Stimulated activated CD8-positive, alpha-beta memory T cell treated with anti-CD3 and anti-CD28 coated beads, Interleukin-2, amount 100 ng/mL, for 1 hour (primary cell): Measurements from ENCODE around the gene SLC35E2B.
"Not testable (repeated sequence)": the region's sequence is repeated elsewhere in the genome, so short reads cannot be mapped to it uniquely, and the experiment has no call there.

Source experiments
- DNase-seq, 2 donors: peaks; one replicate each; pipeline ENCODE4 v3.0.0-alpha.2; 2020; ENCODE audit warnings: low read depth in 2 of 2

The SLC35E2B gene

GRCh38 chr1:1703796-1704195 is 11.2 kb upstream of the SLC35E2B start:
- DNase-seq, result no peak

DNA sequence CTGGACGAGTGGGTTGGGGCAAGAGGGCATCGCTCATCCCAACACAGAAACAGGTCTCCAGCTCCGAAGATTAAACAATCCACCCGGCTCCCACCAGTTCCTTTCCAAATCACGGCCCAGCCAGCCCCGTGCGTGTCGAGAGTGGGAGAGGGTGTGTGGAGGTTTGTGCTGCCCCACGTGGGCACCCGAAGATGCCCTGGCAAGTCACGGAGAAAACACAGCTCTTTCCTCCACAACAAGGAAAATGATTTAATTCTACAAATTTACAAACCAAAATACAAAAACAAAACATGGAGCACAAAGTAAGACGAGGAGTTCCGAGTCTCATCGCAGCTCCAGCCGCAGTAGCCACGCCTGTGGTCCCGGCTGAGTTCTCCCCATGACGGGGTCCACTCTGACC is 9.9 kb upstream of the SLC35E2B start:
- not testable (repeated sequence) for DNase-seq

DNA sequence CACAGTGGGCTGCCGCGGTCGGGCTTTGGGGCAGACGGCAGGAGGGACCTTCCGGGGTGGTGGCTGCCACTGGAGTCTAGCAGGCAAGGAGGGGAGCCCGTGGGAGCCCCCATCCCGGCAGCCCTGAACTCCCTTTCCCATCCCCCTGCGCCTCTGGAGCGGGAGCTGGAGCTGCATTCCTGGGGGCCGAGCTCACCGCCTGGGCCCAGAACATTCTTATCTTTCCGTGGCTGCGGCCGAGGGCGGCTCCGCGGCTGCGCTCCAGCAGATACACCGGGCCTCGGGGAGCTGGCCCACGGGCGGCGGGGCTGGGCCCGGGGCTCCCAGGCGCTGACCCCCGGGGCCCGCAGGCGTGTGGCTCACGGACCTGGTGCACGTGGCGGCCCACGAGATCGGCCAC is 8.0 kb upstream of the SLC35E2B start:
- not testable (repeated sequence) for DNase-seq

DNA sequence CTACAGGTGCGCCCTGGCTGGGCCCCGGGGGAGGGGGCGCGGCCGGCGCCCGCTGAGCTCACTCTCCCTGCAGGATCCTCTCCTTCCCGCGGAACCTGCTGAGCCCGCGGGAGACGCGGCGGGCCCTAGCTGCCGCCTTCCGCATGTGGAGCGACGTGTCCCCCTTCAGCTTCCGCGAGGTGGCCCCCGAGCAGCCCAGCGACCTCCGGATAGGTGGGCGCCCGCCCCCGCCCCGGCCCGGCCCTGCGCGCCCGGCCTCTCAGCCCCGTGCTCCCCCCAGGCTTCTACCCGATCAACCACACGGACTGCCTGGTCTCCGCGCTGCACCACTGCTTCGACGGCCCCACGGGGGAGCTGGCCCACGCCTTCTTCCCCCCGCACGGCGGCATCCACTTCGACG is 7.5 kb upstream of the SLC35E2B start:
- DNase-seq, result not testable (repeated sequence)

DNA sequence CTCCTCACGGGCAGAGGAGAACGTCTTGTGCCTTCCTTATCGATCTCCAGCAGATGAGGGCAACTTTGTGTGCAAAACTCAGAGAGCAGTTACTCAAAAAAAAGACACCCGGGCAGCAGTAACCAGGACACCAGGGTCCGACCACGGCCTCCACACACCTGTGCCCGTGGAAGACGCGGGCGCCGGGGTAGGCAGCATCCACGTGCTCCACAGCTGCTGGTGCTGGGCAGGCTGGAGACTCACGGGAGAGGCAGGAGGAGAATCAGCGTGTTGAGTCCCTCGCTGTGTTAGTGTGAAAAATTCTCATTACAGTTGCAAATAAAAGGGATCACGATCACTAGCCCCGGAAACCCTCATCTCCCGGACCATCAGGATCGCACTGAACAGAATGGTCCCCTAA is 6.5 kb upstream of the SLC35E2B start:
- DNase-seq, result not testable (repeated sequence)

- DNase-seq, result not testable (repeated sequence)
Observed at GRCh38 chr1:1697358-1698183, 5.0 kb upstream of the SLC35E2B start.

GRCh38 chr1:1696431-1697357 is 4.1 kb upstream of the SLC35E2B start:
- not testable (repeated sequence) for DNase-seq

GRCh38 chr1:1692324-1692713 is 276 bp downstream of the SLC35E2B start:
- peak; percentile 60 to 70 for DNase-seq

DNA sequence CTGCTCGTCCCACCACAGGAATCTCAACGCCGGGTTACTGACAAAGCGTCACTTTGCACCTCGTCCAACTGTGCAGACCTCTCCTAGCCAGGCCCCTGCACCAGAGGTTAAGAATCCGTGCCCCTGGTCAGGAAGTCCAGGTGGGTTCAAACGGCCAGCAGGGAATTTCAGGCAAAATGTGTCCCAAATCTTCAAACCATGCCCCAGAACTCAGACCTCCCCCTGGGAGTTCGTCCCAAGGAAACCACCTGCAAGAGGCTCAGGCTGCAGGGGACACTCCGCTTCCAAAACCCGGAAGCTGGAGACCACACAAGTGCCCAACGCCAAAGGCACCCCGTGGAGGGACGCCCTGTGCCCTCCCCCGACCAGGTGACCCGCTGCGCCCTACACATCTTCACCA is 1.2 kb downstream of the SLC35E2B start:
- not testable (repeated sequence) for DNase-seq

GRCh38 chr1:1689526-1689925 is 3.1 kb downstream of the SLC35E2B start:
- not testable (repeated sequence) for DNase-seq

- no peak for DNase-seq
Observed at GRCh38 chr1:1687846-1688245, 4.7 kb downstream of the SLC35E2B start.

DNA sequence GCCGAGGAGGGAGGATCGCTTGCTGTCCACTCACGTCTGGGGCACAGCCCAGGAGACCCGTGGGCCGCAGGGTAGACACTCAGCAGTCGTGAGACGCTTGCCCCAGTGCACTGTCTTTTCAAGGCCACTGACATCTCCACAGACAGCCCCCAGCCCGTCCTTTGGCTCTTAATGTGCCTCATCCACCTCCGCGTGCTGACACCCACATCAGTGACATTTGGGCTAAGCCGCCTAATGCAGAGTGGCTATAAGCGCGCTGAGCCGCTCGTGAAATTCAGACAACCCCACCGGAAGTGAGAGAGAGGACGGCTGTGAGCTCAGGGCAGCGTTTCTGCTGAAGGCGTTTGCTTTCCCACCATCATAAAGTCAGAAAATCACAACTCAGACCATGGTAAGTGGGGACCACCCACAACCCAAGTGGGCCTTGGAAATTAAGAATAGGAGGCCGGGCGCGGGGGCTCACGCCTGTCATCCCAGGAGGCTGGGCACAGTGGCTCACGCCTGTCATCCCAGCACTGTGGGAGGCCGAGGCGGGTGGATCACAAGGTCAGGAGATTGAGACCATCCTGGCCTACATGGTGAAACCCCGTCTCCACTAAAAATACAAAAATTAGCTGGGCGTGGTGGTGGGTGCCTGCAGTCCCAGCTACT is 8.4 kb downstream of the SLC35E2B start:
- no peak for DNase-seq

DNA sequence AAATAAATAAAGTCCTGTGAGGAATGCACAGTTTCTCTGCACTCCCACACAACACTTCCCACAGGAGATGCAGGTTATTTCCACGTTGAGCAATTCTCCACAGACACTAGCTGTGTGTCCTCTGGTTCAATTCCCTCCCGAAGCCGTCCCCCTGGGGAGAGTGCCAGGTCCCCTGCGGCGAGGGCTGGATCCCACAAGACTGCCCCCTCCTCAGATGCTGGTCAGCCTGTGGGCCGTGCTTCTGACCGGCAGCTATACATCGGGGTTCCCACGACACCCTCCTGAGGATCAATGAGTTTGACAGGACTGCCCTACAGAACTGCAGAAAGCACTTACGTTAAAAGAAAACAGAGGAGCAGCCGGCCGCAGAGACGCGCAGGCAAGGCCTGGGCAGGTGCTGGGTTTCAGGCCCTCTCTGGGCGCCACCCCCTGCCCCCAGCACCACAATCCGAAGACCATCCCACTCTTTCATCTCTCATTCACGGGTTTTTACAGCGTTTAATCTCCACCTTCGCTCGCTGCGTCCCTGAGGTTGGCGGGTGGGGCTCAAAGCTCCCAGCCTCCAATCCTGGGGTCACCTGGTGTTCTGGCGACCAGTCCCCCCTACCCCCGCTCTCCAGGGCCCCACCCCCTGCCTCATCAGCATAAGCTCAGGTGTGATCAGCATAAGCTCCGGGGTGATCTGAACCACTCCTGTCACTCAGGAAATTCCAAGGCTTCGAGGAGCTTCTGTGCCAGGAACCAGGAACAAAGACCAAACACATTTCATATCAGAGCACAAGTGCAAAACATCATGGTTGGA is 9.3 kb downstream of the SLC35E2B start:
- DNase-seq, result no peak

DNA sequence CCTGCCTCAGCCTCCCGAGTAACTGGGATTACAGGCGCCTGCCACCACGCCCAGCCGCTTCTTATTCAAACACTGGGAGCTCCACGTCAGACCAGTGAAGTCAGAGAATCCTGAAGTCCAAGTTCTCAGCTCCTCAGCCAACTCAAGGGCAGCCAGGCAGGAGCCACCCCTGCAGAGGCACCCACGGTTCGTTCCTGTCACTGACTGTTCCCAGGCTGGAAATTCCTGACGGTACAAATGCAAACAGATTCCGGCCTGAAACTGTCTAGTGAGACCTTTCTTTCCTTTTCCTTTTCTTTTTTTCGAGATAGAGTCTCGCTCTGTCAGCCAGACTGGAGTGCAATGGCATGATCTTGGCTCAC is 11.7 kb downstream of the SLC35E2B start:
- no peak for DNase-seq

DNA sequence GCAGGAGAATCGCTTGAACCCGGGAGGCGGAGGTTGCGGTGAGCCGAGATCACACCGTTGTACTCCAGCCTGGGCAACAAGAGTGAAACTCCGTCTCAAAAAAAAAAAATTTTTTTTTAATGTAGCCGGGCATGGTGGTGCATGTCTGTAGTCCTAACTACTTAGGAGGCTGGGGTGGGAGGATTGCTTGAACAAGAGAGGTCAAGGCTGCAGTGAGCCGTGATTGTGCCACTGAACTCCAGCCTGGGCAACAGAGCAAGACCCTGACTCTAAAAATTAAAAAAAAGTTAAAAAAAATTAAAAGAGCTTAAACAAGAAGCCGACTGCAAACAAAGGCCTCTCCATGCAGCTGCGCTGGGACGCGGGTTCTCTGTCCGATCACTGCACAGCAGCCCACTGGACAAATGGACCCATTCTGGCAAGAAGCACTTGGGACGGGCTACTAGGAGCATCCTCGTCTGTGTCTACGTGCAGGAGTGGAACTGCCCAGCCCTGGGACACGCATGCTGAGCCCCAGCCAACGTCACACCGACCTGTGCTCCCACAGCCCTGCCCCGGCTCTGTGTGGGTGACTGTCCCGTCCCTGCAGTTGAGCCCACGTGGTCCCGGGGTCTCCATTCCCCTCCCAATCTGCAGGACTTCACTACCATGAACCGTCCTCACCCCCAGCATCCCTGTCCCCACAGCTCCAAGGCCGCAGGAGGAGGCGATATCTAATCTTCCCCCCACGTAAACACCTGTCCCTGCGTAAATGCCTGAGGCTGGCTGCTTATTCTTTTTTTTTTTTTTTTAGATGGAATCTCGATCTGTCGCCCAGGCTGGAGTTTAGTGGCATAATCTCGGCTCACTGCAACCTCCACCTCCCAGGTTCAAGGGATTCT is 12.3 kb downstream of the SLC35E2B start:
- DNase-seq, result no peak

- DNase-seq, result no peak
Observed at GRCh38 chr1:1678581-1679380, 13.8 kb downstream of the SLC35E2B start.

- DNase-seq, result no peak
Observed at GRCh38 chr1:1677718-1678580, 14.6 kb downstream of the SLC35E2B start.

- not testable (repeated sequence) for DNase-seq
Observed at GRCh38 chr1:1676087-1676486, 16.5 kb downstream of the SLC35E2B start.

DNA sequence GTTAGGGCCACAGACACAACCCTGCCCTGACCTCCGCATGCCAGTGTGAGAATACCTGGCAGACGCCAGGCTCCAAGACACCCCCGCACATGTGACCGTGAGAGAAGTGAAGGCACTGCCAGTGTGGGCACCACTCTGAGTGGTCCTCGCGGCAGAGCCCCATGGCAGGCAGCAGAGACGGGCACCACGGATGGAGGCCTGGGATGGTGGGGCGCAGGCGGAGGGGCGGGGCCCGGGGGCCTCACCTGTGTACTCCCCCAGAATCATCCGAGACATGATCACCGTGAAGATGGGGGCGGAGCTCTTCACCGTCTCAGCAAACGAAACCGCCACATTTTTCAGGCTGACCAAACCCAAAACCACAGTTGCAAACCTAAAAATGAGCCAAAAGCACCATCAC is 17.4 kb downstream of the SLC35E2B start:
- DNase-seq, result not testable (repeated sequence)
